Occipital lobe (tissue), 3 donors: ENCODE data around the gene BRCA2. TPM values are rescaled to one million over a fixed set of nuclear protein-coding genes. Genes with fewer than 3 reads are reported as not detected.

Experiments
- DNase-seq: peaks from one replicate; lab custom pipeline; 2025; lab: John Stamatoyannopoulos, UW
- small RNA-seq: library from RNA; depleted of rRNA; stranded (forward); fragments of <200 nt; gene quantifications from one replicate; pipeline ENCODE3, GENCODE V24; 2014
- total RNA-seq: library from RNA; depleted of rRNA; stranded (reverse); fragments of >200 nt; gene quantifications from one replicate; pipeline ENCODE4 v1.2.3, GENCODE V29; 2014

Gene BRCA2
- total RNA-seq, 1 donor from 2014 or later, result 2.3 TPM

DNA sequence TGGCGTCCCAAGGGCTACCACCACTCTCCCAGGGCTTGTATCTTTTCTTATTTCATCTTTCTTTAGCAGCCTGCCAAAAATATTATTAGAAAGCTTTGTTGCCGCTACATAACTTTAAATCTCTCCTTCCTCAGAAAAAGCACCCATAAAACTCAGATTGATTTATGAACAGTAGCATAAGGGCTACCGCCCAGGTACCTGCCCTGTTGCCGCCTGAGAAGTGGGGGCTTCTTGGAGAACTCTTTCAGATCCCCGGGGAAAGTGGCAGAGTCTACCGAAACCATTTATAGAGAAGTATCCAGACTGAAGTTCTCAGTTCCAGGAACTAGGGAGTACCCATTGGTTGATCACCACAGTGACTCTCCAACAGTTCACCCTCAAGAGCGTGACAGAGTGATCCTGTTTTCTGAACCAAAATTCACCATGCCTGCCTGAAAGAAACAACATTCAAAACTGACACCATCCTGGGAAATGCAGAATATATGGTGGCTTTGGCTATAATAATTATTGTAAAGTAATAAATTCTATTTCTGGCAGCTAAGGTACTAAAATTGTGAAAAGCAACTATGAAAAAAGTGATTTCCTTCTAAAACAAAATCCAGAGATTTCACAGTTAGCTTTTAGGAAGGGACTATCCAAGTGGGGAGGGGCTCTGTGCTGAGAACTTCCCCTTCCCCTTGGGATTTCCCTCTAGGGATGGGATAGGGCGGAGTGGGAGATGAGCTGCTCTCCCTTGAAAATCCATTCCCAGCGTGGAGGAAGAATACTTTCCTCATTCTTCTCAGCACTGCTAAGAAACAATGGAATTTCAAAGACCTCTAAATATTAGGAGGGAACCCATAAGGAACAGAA, 113.5 kb downstream of the BRCA2 start:
- DNase-seq, result no peak

DNA sequence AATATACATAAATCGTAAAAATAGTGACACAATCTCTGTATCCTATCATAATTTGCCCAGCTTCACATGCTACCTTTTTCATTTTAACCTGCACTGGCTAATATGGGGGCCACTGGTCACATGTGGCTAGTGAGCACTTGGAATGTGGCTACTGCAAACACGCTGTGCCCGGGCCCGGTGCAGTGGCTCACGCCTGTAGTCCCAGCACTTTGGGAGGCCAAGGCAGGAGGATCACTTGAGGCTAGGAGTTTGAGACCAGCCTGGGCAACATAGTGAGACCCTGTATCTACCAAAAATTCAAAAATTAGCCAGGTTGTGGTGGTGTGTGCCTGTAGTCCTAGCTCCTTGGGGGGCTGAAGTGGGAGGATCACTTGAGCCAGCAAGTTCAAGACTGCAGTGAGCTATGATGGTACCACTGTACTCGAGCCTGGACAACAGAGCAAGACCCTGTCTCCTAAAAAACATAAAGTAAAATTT, 114.2 kb downstream of the BRCA2 start:
- no peak for DNase-seq

DNA sequence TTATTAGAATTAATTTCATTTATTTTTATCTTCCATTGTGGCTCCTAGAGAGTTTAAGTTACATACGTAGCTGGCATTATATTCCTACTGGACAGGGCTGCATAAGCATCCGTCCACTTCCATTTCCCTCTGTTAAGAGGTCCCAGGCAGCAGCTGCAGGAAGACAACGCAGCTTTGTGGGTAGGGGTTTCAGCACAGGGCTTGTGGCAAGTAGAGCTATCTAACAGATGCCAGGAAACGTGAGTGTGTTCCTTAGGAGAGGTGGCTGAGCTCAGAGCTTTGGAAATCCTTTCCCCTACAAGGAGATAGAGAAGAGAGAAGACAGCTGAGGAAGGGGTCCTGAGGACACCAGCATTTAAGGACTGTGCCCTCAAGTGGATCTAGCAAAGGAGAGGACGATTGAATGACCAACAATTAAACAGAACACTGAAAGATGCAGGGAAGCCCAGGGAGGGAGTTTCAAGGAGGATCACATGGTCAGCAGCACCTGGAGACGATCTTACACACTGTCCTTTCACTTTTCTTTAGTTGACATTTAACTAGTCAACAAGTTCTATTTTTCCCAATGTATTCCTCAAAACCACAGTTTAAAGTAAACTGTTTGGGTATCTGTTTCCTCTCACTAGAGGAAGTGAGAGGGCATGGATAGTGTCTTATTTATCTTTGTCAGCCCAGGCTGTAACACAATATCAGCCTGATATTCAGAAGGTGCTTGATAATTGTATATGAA, 114.9 kb downstream of the BRCA2 start:
- DNase-seq, result no peak

DNA sequence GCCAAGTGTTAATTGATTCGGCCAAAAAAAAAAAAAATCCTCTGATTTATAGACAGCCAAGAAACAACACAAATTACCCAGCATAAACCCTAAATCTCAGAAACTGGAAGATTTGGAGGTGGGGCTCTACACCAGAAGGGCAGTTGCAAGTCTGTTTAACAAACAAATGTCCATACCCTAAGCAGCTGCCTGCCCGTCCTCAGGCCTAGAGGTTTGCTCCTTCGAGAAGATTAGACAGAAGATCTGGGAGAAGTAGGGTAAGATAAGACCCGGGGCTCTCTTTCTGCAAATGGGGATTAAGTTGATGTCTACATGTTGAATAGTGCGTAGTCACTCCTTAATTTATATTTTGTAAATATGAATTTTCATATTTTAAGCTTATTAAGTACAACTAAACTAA, 116.1 kb downstream of the BRCA2 start:
- no peak for DNase-seq

DNA sequence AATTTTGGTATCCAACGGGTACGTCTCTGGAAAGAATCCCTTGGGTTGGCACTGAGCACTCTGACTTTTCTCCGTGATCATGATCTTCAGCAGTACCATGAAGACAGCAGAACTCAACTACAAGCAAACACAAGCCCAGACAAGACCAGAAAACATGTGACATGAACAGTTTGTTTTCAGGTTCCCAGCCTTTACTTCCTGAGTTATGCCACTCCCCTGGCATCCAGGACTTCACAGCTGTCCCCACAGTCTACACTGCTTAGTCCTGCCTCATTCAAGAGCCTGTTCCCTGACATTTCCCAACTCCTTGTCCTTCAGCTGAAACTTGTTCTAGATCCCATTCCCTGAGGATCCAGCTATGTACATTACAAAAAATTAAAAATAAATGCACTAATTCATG, 117.5 kb downstream of the BRCA2 start:
- DNase-seq, result no peak

DNA sequence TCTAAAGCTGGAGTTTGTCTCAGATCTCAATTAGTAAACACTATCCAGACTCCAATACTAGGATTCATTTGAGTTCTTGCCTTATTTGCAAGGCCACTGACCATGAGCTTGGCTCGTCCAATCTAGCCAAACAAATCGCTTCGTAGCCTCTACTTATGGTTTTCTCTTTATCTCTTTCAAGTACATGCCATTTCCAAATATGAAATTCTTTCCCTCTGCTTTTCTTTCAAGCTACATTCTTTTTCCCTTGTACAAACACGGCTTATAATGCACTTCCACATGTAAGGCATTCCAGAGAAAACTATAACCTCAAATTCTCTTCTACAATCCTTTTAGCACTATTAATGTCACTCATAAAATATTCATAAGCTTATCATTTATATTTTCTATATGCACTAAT, 123.6 kb downstream of the BRCA2 start:
- DNase-seq, result no peak

DNA sequence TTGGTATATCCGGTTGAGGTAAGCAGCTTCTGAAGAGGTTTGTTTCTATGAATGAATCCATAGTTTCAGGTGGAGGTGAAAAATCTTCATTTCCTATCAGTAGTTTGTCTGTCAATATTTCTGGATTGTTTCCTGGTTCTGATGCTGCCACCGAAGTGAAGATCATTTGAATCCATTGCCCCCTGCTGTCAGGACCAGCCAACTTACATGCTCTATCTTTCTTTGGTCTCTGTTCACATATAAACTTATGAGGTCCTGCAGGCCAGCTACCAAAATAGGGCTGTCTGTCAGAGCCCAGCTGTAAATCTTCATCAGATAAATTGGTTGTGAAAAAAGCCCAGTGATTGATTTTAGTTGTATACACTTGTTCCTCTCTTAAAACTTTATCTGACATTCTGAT, 127.8 kb downstream of the BRCA2 start:
- no peak for DNase-seq

DNA sequence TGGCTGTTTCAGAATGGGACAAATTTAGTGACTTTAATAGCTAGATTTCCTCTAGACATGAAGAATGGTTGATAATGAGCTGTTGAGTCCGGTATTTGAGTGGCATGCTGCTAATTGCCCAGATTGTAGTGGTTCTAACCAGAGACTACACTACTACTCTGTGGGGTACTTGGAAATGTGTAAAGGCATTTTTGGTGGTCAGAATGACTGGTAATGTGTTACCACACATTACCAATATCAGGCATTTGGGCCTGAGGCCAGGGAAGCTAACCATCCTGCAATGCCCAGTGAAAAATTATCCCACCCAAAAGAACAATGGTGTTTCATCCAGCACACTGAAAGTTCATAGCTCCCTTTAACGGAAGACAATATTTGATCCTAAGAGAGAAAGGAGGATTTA, 130.2 kb downstream of the BRCA2 start:
- no peak for DNase-seq

DNA sequence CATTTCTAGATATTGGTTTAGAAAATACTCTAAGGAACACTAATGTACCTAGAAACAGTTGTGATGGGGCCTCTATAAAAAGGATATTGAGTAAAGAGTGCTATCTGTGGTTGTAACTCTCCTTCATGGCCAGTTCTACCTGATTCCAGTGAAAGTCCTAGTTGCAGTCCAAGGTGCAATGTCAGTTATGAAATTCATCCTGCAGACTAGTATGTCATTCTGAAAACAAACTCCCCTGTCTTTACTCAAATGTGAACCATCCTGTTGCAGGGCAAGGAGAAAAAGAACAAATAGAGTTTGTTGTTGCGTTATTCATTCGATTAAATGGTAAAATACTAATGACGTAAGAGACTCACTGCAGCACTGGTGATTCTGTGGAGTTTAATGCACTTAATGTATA, 130.9 kb downstream of the BRCA2 start:
- DNase-seq, result no peak

DNA sequence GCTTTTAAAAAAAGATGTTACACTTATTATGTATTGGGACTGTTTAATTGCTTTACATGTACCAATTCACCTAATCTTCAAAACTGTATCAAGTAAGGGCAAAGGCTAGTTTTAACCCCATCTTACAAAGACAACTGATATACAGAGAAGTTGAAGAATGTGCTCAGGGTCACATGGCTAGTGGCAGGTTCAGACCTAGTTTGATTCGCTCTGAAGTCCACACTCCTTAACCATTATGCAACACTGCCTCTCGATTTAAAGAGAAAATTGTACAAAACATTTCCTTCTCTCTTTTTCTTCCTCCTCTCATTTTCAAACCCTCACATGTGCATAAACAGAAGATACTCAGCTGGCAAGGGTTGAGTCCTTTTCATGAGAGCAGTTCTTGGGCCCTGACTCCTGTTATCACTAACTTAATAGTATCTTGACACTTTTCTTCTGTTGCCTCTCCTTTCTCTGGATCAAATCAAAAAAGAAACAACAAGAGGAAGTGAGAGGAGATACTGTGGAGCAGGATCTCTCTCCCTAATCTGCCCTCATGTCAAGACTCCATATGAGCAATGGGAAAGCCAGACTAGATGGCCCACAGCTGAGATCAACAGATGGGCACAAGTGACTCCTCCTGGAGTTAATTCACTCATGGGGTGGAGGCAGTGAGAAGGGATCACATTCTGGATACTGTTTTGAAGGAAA, 131.6 kb downstream of the BRCA2 start:
- no peak for DNase-seq

DNA sequence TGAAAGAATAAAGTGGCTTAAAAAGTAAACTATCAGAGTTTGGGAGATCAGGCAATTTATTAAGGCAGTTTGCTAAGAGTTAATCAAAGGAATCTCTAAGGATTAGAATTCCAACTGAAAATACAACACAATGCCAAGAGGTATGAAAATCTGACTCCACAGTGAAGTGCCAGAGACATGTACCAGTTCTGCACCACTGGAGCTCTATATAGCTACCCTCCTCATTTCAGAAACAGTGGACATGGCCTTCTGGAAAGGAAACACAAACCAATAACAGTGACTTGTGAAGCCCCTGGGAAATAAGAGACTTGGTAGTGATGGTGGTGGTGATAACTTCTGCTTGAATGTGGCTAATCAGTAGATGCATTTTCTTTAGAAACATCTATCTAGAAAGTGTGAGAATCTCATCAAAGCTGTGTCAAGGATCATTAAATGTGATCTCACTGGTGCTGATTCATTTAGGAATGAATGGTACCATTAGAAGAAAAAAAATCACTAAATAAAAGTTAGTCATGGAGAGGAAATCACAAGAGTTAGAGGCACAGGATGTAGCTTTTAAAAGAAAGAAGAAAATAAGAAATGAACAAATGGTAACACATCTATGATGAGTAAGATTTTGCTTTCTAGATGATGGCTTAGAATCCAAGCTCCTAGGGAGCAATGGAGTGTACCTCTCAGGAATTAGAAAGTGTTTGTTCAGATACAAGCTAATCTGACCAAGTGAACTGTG, 132.8 kb downstream of the BRCA2 start:
- DNase-seq, result no peak

DNA sequence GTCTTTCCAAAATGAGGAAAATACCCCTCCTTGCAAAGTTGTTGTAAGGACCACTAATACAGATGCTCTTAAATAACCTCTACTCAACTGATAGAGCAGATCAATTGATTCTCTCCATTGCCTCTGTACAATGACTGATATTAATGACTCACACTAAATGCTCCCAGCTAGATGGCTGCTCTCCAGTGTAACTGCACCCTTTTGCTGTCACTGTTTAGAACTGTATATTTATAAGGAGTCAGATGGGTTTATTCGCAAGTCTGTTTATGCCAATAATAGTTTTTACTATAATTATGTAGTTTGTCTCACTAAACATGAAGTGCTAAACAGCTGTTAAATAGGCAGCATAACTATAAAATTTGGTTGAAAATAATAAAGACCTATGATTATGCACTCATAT, 133.7 kb downstream of the BRCA2 start:
- DNase-seq, result no peak

Small RNAs within 50 kb of the gene (small RNA-seq; reads per million reads assigned to genes)
- gene RF00190, result not detected

Other genes with a start within 250 kb of the BRCA2 start
- gene ZAR1L, start 145 bp upstream of the BRCA2 start, total RNA-seq, result not detected
- 20.0 TPM for gene N4BP2L1, start 112.6 kb downstream of the BRCA2 start, total RNA-seq
- gene N4BP2L2, start 223.3 kb downstream of the BRCA2 start, total RNA-seq, result 200 TPM